ENCODE measurements around the gene DISP3.
"Not testable (repeated sequence)": the region's sequence is repeated elsewhere in the genome, so short reads cannot be mapped to it uniquely, and the experiment has no call there.

Gene DISP3

DNA sequence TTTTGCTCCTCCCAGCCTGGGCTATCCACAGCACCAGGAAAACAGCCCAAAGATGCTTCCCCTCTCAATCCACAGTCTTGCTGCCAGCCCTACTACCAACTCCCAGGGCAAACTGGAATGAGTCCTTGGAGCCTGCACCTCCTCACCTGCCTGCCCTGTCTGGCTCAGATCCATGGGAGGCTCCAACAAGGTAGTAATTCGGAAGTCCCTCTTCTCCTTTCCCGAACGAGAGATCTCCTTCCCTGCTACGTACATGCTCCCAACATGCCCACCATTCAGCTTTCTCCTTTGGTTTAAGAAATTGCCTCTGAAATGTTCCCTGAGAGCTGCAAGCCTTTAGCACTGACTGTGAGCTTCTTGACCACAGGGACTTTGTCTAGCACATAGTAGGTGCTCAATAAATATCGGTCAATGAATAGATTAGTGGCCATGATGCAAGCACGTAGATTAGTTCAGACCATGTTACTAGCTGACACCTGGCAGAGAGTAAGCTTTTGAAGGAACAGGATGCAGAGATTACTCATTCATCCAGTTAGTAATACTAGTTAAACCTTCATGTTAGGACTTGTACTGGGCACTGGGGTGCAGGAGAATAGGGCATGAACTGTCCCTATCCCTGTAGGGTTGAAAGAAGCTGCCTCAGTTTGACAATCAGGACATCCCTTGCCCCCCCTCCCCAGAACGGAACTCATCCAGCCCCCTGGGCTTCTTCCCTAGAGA is 80.1 kb downstream of the DISP3 start:
- DNase-seq, result no peak

GRCh38 chr1:11559591-11559970 is 80.6 kb downstream of the DISP3 start:
- DNase-seq, result no peak

DNA sequence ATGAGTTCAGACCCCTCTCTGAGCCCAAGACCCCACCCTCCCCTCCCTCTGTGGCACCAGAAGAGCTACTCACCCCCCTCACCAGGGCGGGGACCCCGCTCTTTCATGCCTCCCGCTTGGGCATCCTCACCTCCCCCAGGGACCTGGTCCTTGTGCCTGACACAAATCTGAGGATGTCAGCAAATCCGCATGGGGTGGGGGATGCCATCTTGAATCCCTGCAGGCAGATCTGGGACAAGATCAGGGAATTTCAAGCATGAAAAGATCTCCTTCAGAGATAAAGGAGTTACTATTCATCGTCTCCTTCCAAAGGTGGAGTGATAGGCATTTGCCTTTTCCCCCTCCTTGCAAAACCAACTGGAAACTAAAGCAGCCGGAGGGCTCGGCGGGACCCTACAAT is 81.1 kb downstream of the DISP3 start:
- no peak for DNase-seq

DNA sequence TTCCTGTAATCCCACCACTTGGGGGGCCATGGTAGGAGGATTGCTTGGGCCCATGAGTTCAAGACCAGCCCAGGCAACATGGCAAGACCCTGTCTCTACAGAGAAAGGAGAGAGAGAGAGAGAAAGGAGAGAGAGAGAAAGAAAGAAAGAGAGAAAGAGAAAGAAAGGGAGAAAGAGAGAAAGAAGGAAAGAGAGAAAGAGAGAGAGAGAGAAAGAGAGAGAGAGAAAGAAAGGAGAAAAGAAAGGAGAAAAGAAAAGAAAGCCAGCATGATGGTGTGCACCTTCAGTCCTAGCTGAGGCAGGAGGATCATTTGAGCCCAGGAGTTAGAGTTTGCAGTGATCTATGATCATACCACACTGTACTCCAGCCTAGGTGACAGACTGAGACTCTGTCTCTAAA is 82.8 kb downstream of the DISP3 start:
- no peak for DNase-seq

- DNase-seq, result no peak
These were observed 83.7 kb downstream of the DISP3 start for GRCh38 chr1:11562664-11563063.

DNA sequence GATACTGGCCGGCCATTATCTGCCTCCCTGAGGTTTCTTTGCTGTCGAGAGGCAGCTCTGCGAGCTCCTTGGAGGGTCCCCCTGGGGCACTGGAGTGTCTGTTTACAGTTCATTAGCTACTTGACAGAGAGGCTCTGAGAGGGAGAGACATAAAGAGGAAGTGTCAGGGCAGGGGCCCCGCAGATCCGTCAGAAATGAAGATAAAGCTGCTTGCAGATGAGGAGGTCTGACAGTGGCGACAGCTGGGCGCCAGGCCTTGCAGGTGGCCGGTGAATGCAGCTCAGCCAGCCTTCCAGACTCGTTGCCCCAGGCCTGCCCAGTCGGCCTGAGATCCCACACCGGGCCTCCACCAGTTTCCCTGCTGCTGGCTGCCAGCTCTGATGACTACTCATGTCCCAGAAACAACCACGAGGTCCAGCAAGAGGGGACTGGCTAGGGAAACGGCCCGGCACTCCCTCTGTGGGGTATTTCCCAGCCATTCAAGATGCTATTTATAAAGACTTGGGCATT is 84.7 kb downstream of the DISP3 start:
- no peak for DNase-seq

DNA sequence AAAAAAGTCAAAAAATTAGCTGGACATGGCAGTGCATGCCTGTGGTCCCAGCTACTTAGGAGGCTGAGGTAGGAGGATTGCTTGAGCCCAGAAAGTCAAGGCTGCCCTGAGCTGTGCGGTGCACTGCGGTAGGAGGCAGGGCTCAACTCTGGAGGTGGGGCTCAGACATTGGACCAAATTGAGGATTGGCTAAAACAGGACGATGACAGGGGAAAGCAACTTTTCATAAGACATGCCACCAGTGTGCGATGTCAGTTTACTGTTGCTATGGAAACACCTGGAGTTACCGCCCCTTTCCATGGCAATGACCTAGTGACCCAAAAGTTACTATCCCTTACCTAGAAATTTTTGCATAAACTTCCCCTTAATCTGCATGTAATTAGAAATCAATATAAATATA is 85.3 kb downstream of the DISP3 start:
- DNase-seq, result no peak

DNA sequence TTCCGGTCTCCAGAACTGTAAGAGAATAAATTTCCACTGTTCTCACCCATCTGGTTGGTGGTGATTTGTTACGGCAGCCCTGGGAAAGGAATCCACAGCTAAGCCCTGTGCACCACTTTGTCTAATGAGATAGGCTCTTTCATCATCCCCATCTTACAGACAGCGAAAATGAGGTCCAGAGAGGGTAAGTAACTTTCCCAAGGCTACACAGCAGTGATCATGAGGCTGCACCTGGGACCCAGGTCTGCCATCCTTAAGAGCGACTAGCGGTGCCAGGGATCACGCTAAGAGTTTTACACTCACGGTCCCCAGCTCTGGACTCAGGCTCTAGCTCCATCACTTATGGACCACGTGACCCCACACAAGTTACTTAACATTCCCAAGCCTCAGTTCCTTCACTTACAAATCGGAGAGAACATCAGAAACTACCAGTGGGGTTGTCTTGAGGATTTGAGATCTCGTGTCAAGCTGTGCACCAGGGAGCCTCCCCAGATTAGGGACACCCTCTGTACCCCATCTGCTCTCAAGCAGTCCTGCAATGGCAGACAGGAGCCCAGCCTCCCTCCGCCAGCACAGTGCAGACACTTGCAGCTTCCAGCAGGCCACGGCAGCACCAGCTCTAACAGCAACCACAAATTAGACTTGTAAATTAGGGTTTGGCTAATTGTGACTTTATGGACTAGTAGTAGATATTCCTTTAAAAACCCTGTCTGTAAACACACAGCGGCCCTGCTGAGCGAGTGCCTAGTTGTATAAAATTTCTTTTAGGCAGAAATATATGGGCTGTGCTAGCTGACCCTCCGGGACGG is 87.3 kb downstream of the DISP3 start:
- DNase-seq, result no peak

GRCh38 chr1:11567244-11568065 is 88.5 kb downstream of the DISP3 start:
- DNase-seq, result no peak

GRCh38 chr1:11568687-11569086 is 89.7 kb downstream of the DISP3 start:
- no peak for DNase-seq

DNA sequence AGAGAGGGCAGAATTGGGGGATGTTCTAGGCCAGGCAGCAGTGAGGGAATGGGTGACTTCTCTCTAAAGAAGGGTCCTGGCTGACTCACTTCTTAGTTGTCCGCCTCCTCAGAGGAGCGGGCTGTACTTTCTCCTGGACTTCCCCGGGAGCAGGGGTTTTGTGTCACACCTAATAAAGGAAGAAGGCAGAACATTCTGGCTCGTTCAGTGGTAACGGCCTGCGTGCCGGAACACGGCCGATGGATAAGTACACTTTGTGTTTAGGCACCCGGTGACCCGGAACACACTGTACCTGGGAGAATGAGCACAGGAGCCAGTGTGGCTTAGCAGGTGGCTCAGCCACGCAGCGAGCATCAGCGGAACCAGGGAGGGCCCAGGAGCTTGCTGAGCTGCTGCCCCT is 90.6 kb downstream of the DISP3 start:
- DNase-seq, result no peak

GRCh38 chr1:11569954-11570353 is 91.0 kb downstream of the DISP3 start:
- DNase-seq, result no peak

GRCh38 chr1:11570821-11571380 is 91.9 kb downstream of the DISP3 start:
- no peak for DNase-seq

GRCh38 chr1:11571906-11572616 is 93.1 kb downstream of the DISP3 start:
- DNase-seq, result no peak

- DNase-seq, result no peak
These were observed 94.2 kb downstream of the DISP3 start for GRCh38 chr1:11573116-11573692.

- DNase-seq, result no peak
These were observed 96.6 kb downstream of the DISP3 start for GRCh38 chr1:11575553-11575952.

- DNase-seq, result no peak
These were observed 97.3 kb downstream of the DISP3 start for GRCh38 chr1:11576109-11576875.

GRCh38 chr1:11578004-11578403 is 99.0 kb downstream of the DISP3 start:
- no peak for DNase-seq

DNA sequence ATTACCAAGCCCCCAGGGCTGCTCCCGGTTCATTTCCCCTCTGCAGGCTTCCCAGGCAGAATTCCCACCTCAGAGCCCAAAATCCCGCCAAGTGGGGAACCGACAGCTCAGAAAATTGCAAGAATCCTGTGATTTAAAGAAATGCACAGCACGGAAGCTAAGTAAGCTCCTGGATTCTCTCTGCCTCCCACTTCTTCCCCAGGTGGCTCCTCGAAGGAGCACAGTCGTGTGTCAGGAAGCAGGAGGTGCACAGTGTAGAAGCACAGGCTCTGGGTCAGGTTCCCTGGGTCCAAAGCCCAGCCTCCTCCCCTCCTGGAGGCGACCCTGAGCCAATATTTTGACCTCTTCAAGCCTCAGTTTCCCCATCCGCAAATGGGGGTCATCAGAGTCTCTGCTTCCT is 100.6 kb downstream of the DISP3 start:
- DNase-seq, result no peak

DNA sequence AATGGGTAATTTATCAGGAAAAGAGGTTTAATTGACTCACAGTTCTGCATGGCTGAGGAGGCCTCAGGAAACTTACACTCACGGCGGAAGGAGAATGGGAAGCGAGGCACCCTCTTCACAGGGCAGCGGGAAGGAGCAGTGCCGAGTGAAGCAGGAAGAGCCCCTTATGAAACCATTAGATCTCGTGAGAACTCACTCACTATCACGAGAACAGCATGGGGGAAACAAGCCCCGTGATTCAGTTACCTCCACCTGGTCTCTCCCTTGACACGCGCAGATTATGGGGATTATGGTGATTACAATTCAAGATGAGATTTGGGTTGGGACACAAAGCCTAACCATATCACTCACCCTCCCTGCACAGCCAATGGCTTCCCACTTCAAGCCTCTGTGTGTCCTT is 101.1 kb downstream of the DISP3 start:
- not testable (repeated sequence) for DNase-seq

DNA sequence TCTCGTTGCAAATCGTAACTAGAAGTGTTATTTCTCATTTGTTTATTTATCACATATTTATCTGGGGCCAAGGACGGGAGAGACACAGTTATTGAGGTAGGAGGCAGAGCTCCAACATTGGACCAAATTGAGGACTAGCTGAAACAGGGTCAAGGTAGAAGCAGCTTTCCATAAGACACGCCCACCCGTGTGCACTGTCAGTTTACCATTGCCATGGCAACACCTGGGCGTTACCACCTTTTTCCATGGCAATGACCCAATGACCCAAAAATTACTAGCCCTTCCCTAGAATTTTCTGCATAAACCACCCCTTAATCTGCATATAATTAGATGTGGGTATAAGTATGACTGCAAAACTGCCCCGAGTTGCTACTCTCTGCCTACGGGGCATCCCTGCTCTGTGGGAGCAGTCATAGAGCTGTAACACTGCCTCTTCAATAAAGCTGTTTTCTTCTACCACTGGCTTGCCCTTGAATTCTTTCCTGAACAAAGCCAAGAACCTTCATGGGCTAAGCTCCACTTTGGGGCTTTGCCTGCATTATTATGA is 102.6 kb downstream of the DISP3 start:
- DNase-seq, result no peak

Data from stimulated activated CD4-positive, alpha-beta T cell treated with anti-CD3 and anti-CD28 coated beads, Interleukin-4, amount 100 ng/mL, for 1 hour (primary cell).